ENCODE data around the gene CST6. TPM values are rescaled to one million over a fixed set of nuclear protein-coding genes. Genes with fewer than 3 reads are reported as not detected.

CST6 gene
- total and polyA plus RNA-seq, 9 donors = 1.0 TPM; not detected in 8

- Histone ChIP-seq H3K4me3 (ENCODE audit: low read length) (no peak overlapping the region), H3K4me1 (ENCODE audit: control insufficient read depth, insufficient read depth, low read length) (no peaks in the 10 kb centered on the region), H3K27ac (ENCODE audit: low read length) (no peak overlapping the region), H3K27me3 (ENCODE audit: control insufficient read depth, insufficient read depth, low read length) (peaks cover 5% of the 10 kb centered on the region), H3K9me3 (replicated peaks; ENCODE audit: control insufficient read depth, low read depth, low read length) (no peaks in the 10 kb centered on the region), H3K36me3 (ENCODE audit: control insufficient read depth, insufficient read depth, low read length) (no peaks in the 10 kb centered on the region)
- no peak for DNase-seq
- 74% methylated on average over 7 of the region's 9 CpGs for WGBS (ENCODE audit: insufficient coverage)
Measured at GRCh38 chr11:66035653-66036333, 24.0 kb downstream of the CST6 start.

- Histone ChIP-seq H3K27ac (ENCODE audit: low read length) (no peak overlapping the region), H3K4me3 (ENCODE audit: low read length) (no peak overlapping the region), H3K27me3 (ENCODE audit: control insufficient read depth, insufficient read depth, low read length) (peaks cover 5% of the 10 kb centered on the region), H3K4me1 (ENCODE audit: control insufficient read depth, insufficient read depth, low read length) (no peaks in the 10 kb centered on the region), H3K9me3 (replicated peaks; ENCODE audit: control insufficient read depth, low read depth, low read length) (no peaks in the 10 kb centered on the region), H3K36me3 (ENCODE audit: control insufficient read depth, insufficient read depth, low read length) (no peaks in the 10 kb centered on the region)
- DNase-seq = no peak
- 75% methylated on average over 2 of the region's 5 CpGs for WGBS (ENCODE audit: insufficient coverage)
Measured at GRCh38 chr11:66036334-66036710, 24.5 kb downstream of the CST6 start.

- no CpG with 5 or more reads among the region's 3 CpGs for WGBS (ENCODE audit: insufficient coverage)
Measured at GRCh38 chr11:66037327-66037726, 25.5 kb downstream of the CST6 start.

GRCh38 chr11:66039765-66040164 is 28.0 kb downstream of the CST6 start:
- Histone ChIP-seq H3K4me3 (ENCODE audit: low read length) (no peak overlapping the region), H3K4me1 (ENCODE audit: control insufficient read depth, insufficient read depth, low read length) (no peaks in the 10 kb centered on the region), H3K9me3 (replicated peaks; ENCODE audit: control insufficient read depth, low read depth, low read length) (no peaks in the 10 kb centered on the region), H3K36me3 (ENCODE audit: control insufficient read depth, insufficient read depth, low read length) (no peaks in the 10 kb centered on the region), H3K27me3 (ENCODE audit: control insufficient read depth, insufficient read depth, low read length) (peaks cover 2% of the 10 kb centered on the region), H3K27ac (ENCODE audit: low read length) (no peak overlapping the region)
- no peak for DNase-seq
- 92% methylated on average over 2 of the region's 3 CpGs for WGBS (ENCODE audit: insufficient coverage)

More at GRCh38 chr11:66037327-66037726, 25.5 kb downstream of the CST6 start:
- no peak overlapping the region for H3K27ac ChIP-seq (ENCODE audit: low read length)
- no peak for DNase-seq
- H3K4me3 ChIP-seq (ENCODE audit: low read length) = no peak overlapping the region
- H3K27me3 ChIP-seq (ENCODE audit: control insufficient read depth, insufficient read depth, low read length) = peaks cover 5% of the 10 kb centered on the region
- H3K9me3 ChIP-seq (replicated peaks; ENCODE audit: control insufficient read depth, low read depth, low read length) = no peaks in the 10 kb centered on the region
- no peaks in the 10 kb centered on the region for H3K36me3 ChIP-seq (ENCODE audit: control insufficient read depth, insufficient read depth, low read length)
- no peaks in the 10 kb centered on the region for H3K4me1 ChIP-seq (ENCODE audit: control insufficient read depth, insufficient read depth, low read length)

- DNase-seq = no peak
- Histone ChIP-seq H3K4me3 (ENCODE audit: low read length) (no peak overlapping the region), H3K4me1 (ENCODE audit: control insufficient read depth, insufficient read depth, low read length) (peaks cover 4% of the 10 kb centered on the region), H3K27me3 (ENCODE audit: control insufficient read depth, insufficient read depth, low read length) (peaks cover 7% of the 10 kb centered on the region), H3K9me3 (replicated peaks; ENCODE audit: control insufficient read depth, low read depth, low read length) (no peaks in the 10 kb centered on the region), H3K27ac (ENCODE audit: low read length) (no peak overlapping the region), H3K36me3 (ENCODE audit: control insufficient read depth, insufficient read depth, low read length) (no peaks in the 10 kb centered on the region)
- WGBS (ENCODE audit: insufficient coverage) = 96% methylated on average over 80 of the region's 81 CpGs
Measured at GRCh38 chr11:66042227-66042995, 30.6 kb downstream of the CST6 start.

GRCh38 chr11:66042996-66043906 is 31.4 kb downstream of the CST6 start:
- WGBS (ENCODE audit: insufficient coverage) = 96% methylated on average over 80 of the region's 88 CpGs
- H3K4me1 ChIP-seq (ENCODE audit: control insufficient read depth, insufficient read depth, low read length) = peaks cover 4% of the 10 kb centered on the region
- H3K9me3 ChIP-seq (replicated peaks; ENCODE audit: control insufficient read depth, low read depth, low read length) = no peaks in the 10 kb centered on the region
- peaks cover 12% of the 10 kb centered on the region for H3K27me3 ChIP-seq (ENCODE audit: control insufficient read depth, insufficient read depth, low read length)
- H3K27ac ChIP-seq (ENCODE audit: low read length) = no peak overlapping the region
- H3K4me3 ChIP-seq (ENCODE audit: low read length) = no peak overlapping the region
- DNase-seq = no peak
- H3K36me3 ChIP-seq (ENCODE audit: control insufficient read depth, insufficient read depth, low read length) = no peaks in the 10 kb centered on the region

- no peak for DNase-seq
- no peaks in the 10 kb centered on the region for H3K9me3 ChIP-seq (replicated peaks; ENCODE audit: control insufficient read depth, low read depth, low read length)
- H3K36me3 ChIP-seq (ENCODE audit: control insufficient read depth, insufficient read depth, low read length) = no peaks in the 10 kb centered on the region
- 69% methylated on average over 4 of the region's 6 CpGs for WGBS (ENCODE audit: insufficient coverage)
- H3K27ac ChIP-seq (ENCODE audit: low read length) = no peak overlapping the region
- H3K4me1 ChIP-seq (ENCODE audit: control insufficient read depth, insufficient read depth, low read length) = peaks cover 8% of the 10 kb centered on the region
- peaks cover 21% of the 10 kb centered on the region for H3K27me3 ChIP-seq (ENCODE audit: control insufficient read depth, insufficient read depth, low read length)
- no peak overlapping the region for H3K4me3 ChIP-seq (ENCODE audit: low read length)
Measured at GRCh38 chr11:66044757-66045156, 32.9 kb downstream of the CST6 start.

- WGBS (ENCODE audit: insufficient coverage) = 4% methylated on average over 9 of the region's 11 CpGs
- H3K27ac ChIP-seq (ENCODE audit: low read length) = no peak overlapping the region
Measured at GRCh38 chr11:66045177-66045639, 33.4 kb downstream of the CST6 start.

GRCh38 chr11:66046901-66047300 is 35.1 kb downstream of the CST6 start:
- 79% methylated on average over 2 of the region's 3 CpGs for WGBS (ENCODE audit: insufficient coverage)
- H3K4me1 ChIP-seq (ENCODE audit: control insufficient read depth, insufficient read depth, low read length) = peaks cover 19% of the 10 kb centered on the region
- no peak overlapping the region for H3K27ac ChIP-seq (ENCODE audit: low read length)
- H3K4me3 ChIP-seq (ENCODE audit: low read length) = no peak overlapping the region
- H3K27me3 ChIP-seq (ENCODE audit: control insufficient read depth, insufficient read depth, low read length) = peaks cover 21% of the 10 kb centered on the region
- no peaks in the 10 kb centered on the region for H3K36me3 ChIP-seq (ENCODE audit: control insufficient read depth, insufficient read depth, low read length)
- DNase-seq = no peak
- H3K9me3 ChIP-seq (replicated peaks; ENCODE audit: control insufficient read depth, low read depth, low read length) = no peaks in the 10 kb centered on the region

More at GRCh38 chr11:66045177-66045639, 33.4 kb downstream of the CST6 start:
- peak; percentile 77 for DNase-seq
- H3K4me3 ChIP-seq (ENCODE audit: low read length) = no peak overlapping the region
- H3K4me1 ChIP-seq (ENCODE audit: control insufficient read depth, insufficient read depth, low read length) = peaks cover 8% of the 10 kb centered on the region
- no peaks in the 10 kb centered on the region for H3K9me3 ChIP-seq (replicated peaks; ENCODE audit: control insufficient read depth, low read depth, low read length)
- H3K27me3 ChIP-seq (ENCODE audit: control insufficient read depth, insufficient read depth, low read length) = peaks cover 21% of the 10 kb centered on the region
- no peaks in the 10 kb centered on the region for H3K36me3 ChIP-seq (ENCODE audit: control insufficient read depth, insufficient read depth, low read length)

All from muscle of leg (tissue), 11 donors.